HepG2 (cell line): ENCODE data around the gene TMX2. TPM values are rescaled to one million over a fixed set of nuclear protein-coding genes. Genes with fewer than 3 reads are reported as not detected.

ENCODE experiments used
- ATAC-seq: fragments of 200-7000 bp; cut with Tn5 transposase; 3 replicates; pipeline ENCODE4 v1.9.1; 2020; ENCODE audit warnings: mild to moderate bottlenecking, moderate library complexity
- BruUV-seq: library from RNA; stranded (reverse); fragments of 400-500 nt; replicated peaks from 2 replicates; lab custom pipeline; 2021; lab: Mats Ljungman, UMichigan
- CTCF ChIA-PET: fragments of 300-600 bp; formaldehyde crosslinking; extraction: SDS; loops from one replicate; lab custom pipeline; 2021; ENCODE audit warnings: low total read pairs, inconsistent platforms, low intra/inter-chr PET ratio; lab: Yijun Ruan, JAX
- POLR2A ChIA-PET: fragments of 350-600 bp; sonication (Branson Sonifier 250); formaldehyde crosslinking; loops from one replicate; lab custom pipeline; 2020; ENCODE audit warnings: antibody characterized with exemption, inconsistent platforms; lab: Yijun Ruan, JAX
- DNase-seq: peaks from one replicate; pipeline ENCODE4 v3.0.0-alpha.2; 2015; ENCODE audit warnings: low spot score
- FAIRE-seq: peaks from 3 replicates; lab custom pipeline; 2011; peaks lifted over from hg19 to GRCh38; lab: Jason Lieb, UNC
- H2AFZ ChIP-seq: one replicate; pipeline ENCODE4 v1.6.1; 2011; ENCODE audit warnings: low read length, inconsistent platforms
- H3K27ac ChIP-seq: fragments of 300-600 bp; 3 replicates; pipeline ENCODE4 v1.8.0; 2011; ENCODE audit warnings: mixed run types, mild to moderate bottlenecking, mixed read lengths, low read length, inconsistent platforms; ENCODE audit not compliant: insufficient read depth; ENCODE audit errors: extremely low read length
- H3K27me3 ChIP-seq, 2 experiments: fragments of 200-600 bp in 1 of 2; 2 replicates in 1 of 2; 3 replicates in 1 of 2; pipeline versions ENCODE4 v1.6.0 to v1.8.0; 2011; ENCODE audit warnings: low read length in 2 of 2, mild to moderate bottlenecking in 2 of 2, moderate library complexity in 2 of 2, inconsistent platforms in 1 of 2; ENCODE audit not compliant: insufficient read depth in 2 of 2, control insufficient read depth in 1 of 2
- H3K36me3 ChIP-seq, 2 experiments: fragments of 200-600 bp in 1 of 2; replicated peaks in 1 of 2; 2 replicates in 1 of 2; 3 replicates in 1 of 2; pipeline versions ENCODE4 v1.5.1 to v1.8.0; 2011; ENCODE audit warnings: low read length in 2 of 2, inconsistent platforms in 1 of 2; ENCODE audit not compliant: insufficient read depth in 2 of 2, control insufficient read depth in 1 of 2
- H3K4me1 ChIP-seq: 2 replicates; pipeline ENCODE4 v1.5.1; 2012; ENCODE audit warnings: low read length, inconsistent platforms; ENCODE audit not compliant: insufficient read depth
- H3K4me2 ChIP-seq: 2 replicates; pipeline ENCODE4 v1.6.0; 2011; ENCODE audit warnings: low read depth, low read length, inconsistent platforms
- H3K4me3 ChIP-seq, 3 experiments: fragments of 200-600 bp in 1 of 3; sonication (generic), shearing (Covaris generic) in 1 of 3; replicated peaks in 1 of 3; 2 replicates each; pipeline ENCODE4 v1.5.1; 2011 to 2016; ENCODE audit warnings: low read length in 3 of 3, inconsistent platforms in 2 of 3, low read depth in 2 of 3, mild to moderate bottlenecking in 2 of 3, control low read depth in 1 of 3, mixed read lengths in 1 of 3; ENCODE audit not compliant: insufficient read depth in 1 of 3
- H3K79me2 ChIP-seq: one replicate; pipeline ENCODE4 v1.6.1; 2011; ENCODE audit warnings: low read length, inconsistent platforms; ENCODE audit not compliant: insufficient read depth
- H3K9ac ChIP-seq: 2 replicates; pipeline ENCODE4 v1.6.0; 2011; ENCODE audit warnings: mild to moderate bottlenecking, low read depth, low read length, inconsistent platforms; ENCODE audit not compliant: insufficient read depth
- H3K9me3 ChIP-seq: 2 replicates; pipeline ENCODE4 v1.5.1; 2012; ENCODE audit warnings: mild to moderate bottlenecking, low read length
- H4K20me1 ChIP-seq: 2 replicates; pipeline ENCODE4 v1.6.0; 2011; ENCODE audit warnings: inconsistent platforms, mild to moderate bottlenecking, low read length, moderate library complexity; ENCODE audit not compliant: insufficient read depth
- DR1 ChIP-seq: sonication (generic); formaldehyde crosslinking; IDR thresholded peaks from 2 replicates; pipeline ENCODE4 v1.8.0; 2021; ENCODE audit warnings: mild to moderate bottlenecking, missing genetic modification reagents, inconsistent platforms
- HOXA9 ChIP-seq: sonication (generic); formaldehyde crosslinking; IDR thresholded peaks from 2 replicates; pipeline ENCODE4 v1.8.1; 2022; ENCODE audit warnings: missing genetic modification reagents, mild to moderate bottlenecking, moderate library complexity, borderline replicate concordance
- NFIC ChIP-seq: IDR thresholded peaks from 2 replicates; pipeline ENCODE4 v1.6.1; 2012; ENCODE audit warnings: mild to moderate bottlenecking, low read length, inconsistent platforms
- THAP11 ChIP-seq: IDR thresholded peaks from 2 replicates; pipeline ENCODE4 v1.6.1; 2016; ENCODE audit warnings: missing biosample characterization, missing genetic modification reagents
- ZFP36L1 ChIP-seq: sonication (generic); formaldehyde crosslinking; IDR thresholded peaks from 2 replicates; pipeline ENCODE4 v1.8.0; 2022; ENCODE audit warnings: mild to moderate bottlenecking, missing genetic modification reagents, moderate library complexity
- ZFP37 ChIP-seq: sonication (generic); formaldehyde crosslinking; IDR thresholded peaks from 2 replicates; pipeline ENCODE4 v1.4.0; 2020; ENCODE audit warnings: missing genetic modification reagents, borderline replicate concordance
- ZNF34 ChIP-seq: sonication (generic); formaldehyde crosslinking; IDR thresholded peaks from 2 replicates; pipeline ENCODE4 v1.4.0; 2020; ENCODE audit warnings: mild to moderate bottlenecking, missing genetic modification reagents, borderline replicate concordance
- ZNF343 ChIP-seq: sonication (generic); formaldehyde crosslinking; IDR thresholded peaks from 2 replicates; pipeline ENCODE4 v1.4.0; 2020; ENCODE audit warnings: mild to moderate bottlenecking, missing genetic modification reagents
- ZNF782 ChIP-seq: sonication (generic); formaldehyde crosslinking; IDR thresholded peaks from 2 replicates; pipeline ENCODE4 v1.4.0; 2020; ENCODE audit warnings: missing genetic modification reagents, mild to moderate bottlenecking, borderline replicate concordance
- WGBS: methylation state at CpG from one replicate; pipeline ENCODE4 v1.1.6; 2017; ENCODE audit warnings: low lambda C conversion rate; 5-methylcytosine and 5-hydroxymethylcytosine counted together
- in situ Hi-C: cut with HindIII; loops from 2 replicates; pipeline ENCODE4 v1.10.0; 2017; ENCODE audit warnings: low pct_unique_long_range_greater_than_20kb; ENCODE audit not compliant: extremely low pct_ligation_motif_present
- intact Hi-C: fragments of 100-400 bp; cut with micrococcal nuclease; formaldehyde crosslinking; loops from one replicate; pipeline ENCODE4 v1.10.0; 2022; ENCODE audit not compliant: unreplicated experiment
- polyA plus RNA-seq, 8 experiments: library from polyadenylated mRNA; depleted of rRNA in 3 of 8; stranded (reverse) in 7 of 8; unstranded in 1 of 8; fragments of >200 nt; fragmentation: Illumina TruSeq in 4 of 8; extraction: Trizol in 4 of 8; gene quantifications; 2 replicates each; pipeline versions ENCODE4 v1.2.1 to v1.2.3, GENCODE V29; 2011 to 2016; ENCODE audit warnings: low read depth in 4 of 8, missing spikeins in 1 of 8, mixed read lengths in 1 of 8; ENCODE audit not compliant: insufficient read depth in 1 of 8
- total RNA-seq, 5 experiments: library from RNA; depleted of rRNA; stranded (reverse); fragments of >200 nt; fragmentation: Illumina TruSeq; extraction: Trizol; gene quantifications; 2 replicates each; pipeline ENCODE4 v1.2.3, GENCODE V29; 2016; ENCODE audit warnings: low read depth in 1 of 5
- TF ChIP-seq, protein P1 (sequence below): sonication (generic); formaldehyde crosslinking; IDR thresholded peaks from 2 replicates; pipeline ENCODE4 v1.4.0; 2020; ENCODE audit warnings: missing genetic modification reagents
- TF ChIP-seq, protein P2 (sequence below): IDR thresholded peaks from 2 replicates; pipeline ENCODE4 v1.6.1; 2016; ENCODE audit warnings: missing compliant biosample characterization, missing genetic modification reagents, borderline replicate concordance
- TF ChIP-seq, protein P3 (sequence below): sonication (generic); formaldehyde crosslinking; IDR thresholded peaks from 2 replicates; pipeline ENCODE4 v1.5.0; 2020; ENCODE audit warnings: missing genetic modification reagents, mild to moderate bottlenecking, borderline replicate concordance

Gene TMX2
- total and polyA plus RNA-seq, 2 of the 13 experiments (the other 11 are each of a cell fraction or from before 2014, with no cell fraction given) = 84.5 to 129 TPM

DNA sequence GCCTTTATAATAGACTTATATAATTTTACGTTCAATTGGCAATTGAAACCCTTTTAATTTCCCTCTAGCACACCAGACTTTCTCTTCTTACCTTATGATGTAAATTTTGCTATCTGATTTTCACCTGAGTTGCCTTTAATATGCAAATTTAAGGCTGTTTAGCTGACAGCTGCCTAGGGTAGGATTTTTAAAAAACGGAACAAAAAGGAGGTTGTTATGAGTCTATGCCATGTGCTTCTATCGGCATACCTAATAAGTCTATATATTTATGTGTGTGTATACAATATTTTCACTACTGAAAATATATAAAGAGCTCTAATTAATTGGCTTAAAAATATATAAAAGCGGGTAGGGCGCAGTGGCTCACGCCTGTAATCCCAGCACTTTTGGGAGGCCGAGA is 17.1 kb downstream of the TMX2 start:
- no peaks in the 10 kb centered on the region for H3K9me3 ChIP-seq
- no peaks in the 10 kb centered on the region for H3K4me1 ChIP-seq
- intact Hi-C loops = no loop called here
- ATAC-seq (no peak), DNase-seq (no peak), FAIRE-seq (no peak)
- no peak overlapping the region for H3K9ac ChIP-seq
- no peak overlapping the region for H2AFZ ChIP-seq
- no peak overlapping the region for H3K27ac ChIP-seq
- H4K20me1 ChIP-seq = peaks cover 3% of the 10 kb centered on the region; the same call in 1 of the 2 replicates
- ChIA-PET CTCF (no interaction called here), POLR2A (no interaction called here)
- 98% methylated on average over 7 of the region's 7 CpGs for WGBS
- peaks cover 6 to 12% of the 10 kb centered on the region in 2 experiments; a peak in 4 of 5 replicates for H3K36me3 ChIP-seq
- H3K27me3 ChIP-seq = no peaks in the 10 kb centered on the region
- TF ChIP-seq, protein P1, sequence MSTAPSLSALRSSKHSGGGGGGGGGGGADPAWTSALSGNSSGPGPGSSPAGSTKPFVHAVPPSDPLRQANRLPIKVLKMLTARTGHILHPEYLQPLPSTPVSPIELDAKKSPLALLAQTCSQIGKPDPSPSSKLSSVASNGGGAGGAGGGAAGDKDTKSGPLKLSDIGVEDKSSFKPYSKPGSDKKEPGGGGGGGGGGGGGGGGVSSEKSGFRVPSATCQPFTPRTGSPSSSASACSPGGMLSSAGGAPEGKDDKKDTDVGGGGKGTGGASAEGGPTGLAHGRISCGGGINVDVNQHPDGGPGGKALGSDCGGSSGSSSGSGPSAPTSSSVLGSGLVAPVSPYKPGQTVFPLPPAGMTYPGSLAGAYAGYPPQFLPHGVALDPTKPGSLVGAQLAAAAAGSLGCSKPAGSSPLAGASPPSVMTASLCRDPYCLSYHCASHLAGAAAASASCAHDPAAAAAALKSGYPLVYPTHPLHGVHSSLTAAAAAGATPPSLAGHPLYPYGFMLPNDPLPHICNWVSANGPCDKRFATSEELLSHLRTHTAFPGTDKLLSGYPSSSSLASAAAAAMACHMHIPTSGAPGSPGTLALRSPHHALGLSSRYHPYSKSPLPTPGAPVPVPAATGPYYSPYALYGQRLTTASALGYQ (CRISPR knock-in tag) = no peak
- TF ChIP-seq NFIC = no peak
- in situ Hi-C loops = no loop called here
- BruUV-seq = no TSS peak
- no peak overlapping the region for H3K4me2 ChIP-seq
- H3K79me2 ChIP-seq = peaks cover 52% of the 10 kb centered on the region
- no peak overlapping the region for H3K4me3 ChIP-seq

DNA sequence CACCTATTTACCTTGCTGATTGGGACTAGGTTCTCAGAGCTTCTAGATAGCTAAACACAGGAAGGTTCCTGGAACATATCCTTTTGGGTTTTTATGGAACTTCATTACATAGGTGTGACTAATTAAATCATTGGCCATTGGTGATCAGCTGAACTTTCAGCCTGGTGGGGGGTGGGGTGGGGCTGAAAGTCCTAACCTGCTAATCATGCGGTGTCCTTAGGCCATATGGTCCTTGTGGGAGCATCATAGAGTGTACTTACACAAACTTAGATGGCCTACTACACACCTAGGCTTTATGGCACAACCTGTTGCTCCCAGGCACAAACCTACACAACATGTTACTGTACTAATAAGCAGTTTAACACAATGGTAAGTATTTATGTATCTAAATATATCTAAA is 20.3 kb downstream of the TMX2 start:
- Histone ChIP-seq H3K27ac (no peak overlapping the region), H4K20me1 (peaks cover 3% of the 10 kb centered on the region; the same call in 1 of the 2 replicates), H3K4me3 (no peak overlapping the region), H2AFZ (no peak overlapping the region), H3K4me1 (no peaks in the 10 kb centered on the region), H3K79me2 (peaks cover 39% of the 10 kb centered on the region), H3K9me3 (no peaks in the 10 kb centered on the region), H3K27me3 (no peaks in the 10 kb centered on the region), H3K9ac (no peak overlapping the region), H3K36me3 (peaks cover 4 to 25% of the 10 kb centered on the region in 2 experiments), H3K4me2 (no peak overlapping the region)
- ChIA-PET CTCF (no interaction called here), POLR2A (interaction anchor here (1.4 kb wide), 1 partner anchor 9 kb away, joined by 4 read pairs; the partner anchor contains the start of gene SELENOH)
- DNase-seq (no peak), FAIRE-seq (no peak), ATAC-seq (no peak)
- in situ Hi-C loops (no loop called here), intact Hi-C loops (no loop called here)
- BruUV-seq = TSS peak; percentile 22
- WGBS = 100% methylated on average over 1 of the region's 1 CpG
- TF ChIP-seq ZNF782 (CRISPR knock-in tag) (no peak), ZFP37 (CRISPR knock-in tag) (no peak), THAP11 (CRISPR knock-in tag) (no peak), DR1 (CRISPR knock-in tag) (no peak), ZNF34 (no peak), HOXA9 (no peak), ZNF343 (CRISPR knock-in tag) (no peak), ZFP36L1 (no peak)
- TF ChIP-seq, protein P2, sequence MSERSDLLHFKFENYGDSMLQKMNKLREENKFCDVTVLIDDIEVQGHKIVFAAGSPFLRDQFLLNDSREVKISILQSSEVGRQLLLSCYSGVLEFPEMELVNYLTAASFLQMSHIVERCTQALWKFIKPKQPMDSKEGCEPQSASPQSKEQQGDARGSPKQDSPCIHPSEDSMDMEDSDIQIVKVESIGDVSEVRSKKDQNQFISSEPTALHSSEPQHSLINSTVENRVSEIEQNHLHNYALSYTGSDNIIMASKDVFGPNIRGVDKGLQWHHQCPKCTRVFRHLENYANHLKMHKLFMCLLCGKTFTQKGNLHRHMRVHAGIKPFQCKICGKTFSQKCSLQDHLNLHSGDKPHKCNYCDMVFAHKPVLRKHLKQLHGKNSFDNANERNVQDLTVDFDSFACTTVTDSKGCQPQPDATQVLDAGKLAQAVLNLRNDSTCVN (CRISPR knock-in tag) = no peak
- TF ChIP-seq, protein P3, sequence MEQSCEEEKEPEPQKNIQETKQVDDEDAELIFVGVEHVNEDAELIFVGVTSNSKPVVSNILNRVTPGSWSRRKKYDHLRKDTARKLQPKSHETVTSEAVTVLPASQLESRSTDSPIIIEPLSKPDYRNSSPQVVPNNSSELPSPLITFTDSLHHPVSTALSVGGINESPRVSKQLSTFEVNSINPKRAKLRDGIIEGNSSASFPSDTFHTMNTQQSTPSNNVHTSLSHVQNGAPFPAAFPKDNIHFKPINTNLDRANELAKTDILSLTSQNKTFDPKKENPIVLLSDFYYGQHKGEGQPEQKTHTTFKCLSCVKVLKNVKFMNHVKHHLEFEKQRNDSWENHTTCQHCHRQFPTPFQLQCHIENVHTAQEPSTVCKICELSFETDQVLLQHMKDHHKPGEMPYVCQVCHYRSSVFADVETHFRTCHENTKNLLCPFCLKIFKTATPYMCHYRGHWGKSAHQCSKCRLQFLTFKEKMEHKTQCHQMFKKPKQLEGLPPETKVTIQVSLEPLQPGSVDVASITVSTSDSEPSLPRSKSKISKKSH (CRISPR knock-in tag) = no peak
